DOHH2 (cell line): ENCODE measurements around the gene ERVK3-1.

ENCODE experiments used
- EZH2phosphoT487 ChIP-seq: fragments of 200-600 bp; sonication (generic); IDR thresholded peaks from 2 replicates; pipeline ENCODE4 v1.6.1; 2017; ENCODE audit warnings: borderline replicate concordance, mild to moderate bottlenecking, antibody characterized with exemption, low read length, moderate library complexity, mixed read lengths
- TF ChIP-seq, protein P1 (sequence below): fragments of 200-600 bp; sonication (generic); IDR thresholded peaks from one replicate; pipeline ENCODE4 v1.5.1; 2014; ENCODE audit warnings: antibody characterized with exemption, mild to moderate bottlenecking, low read depth, low read length; ENCODE audit not compliant: poor library complexity, severe bottlenecking

DNA sequence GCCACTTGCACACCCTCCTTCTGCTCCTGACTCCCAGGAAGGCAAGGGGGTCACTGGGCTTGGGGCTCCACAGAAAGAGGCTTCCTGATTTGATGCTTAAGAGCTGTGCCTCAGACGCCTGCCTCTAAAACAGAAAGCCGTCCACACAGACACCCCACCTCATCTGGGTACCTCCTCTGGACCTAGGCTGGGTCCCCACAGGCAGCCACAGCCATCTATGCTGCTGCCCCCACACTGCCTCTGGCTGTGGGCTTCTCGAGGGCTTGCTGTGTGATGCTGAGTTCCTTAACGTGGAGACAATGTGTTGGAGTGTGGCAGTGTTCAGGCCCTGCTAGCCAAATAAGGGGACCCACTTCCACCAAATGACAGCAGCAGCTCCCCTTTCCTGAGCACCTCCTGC, 13.1 kb downstream of the ERVK3-1 start:
- TF ChIP-seq, protein P1, sequence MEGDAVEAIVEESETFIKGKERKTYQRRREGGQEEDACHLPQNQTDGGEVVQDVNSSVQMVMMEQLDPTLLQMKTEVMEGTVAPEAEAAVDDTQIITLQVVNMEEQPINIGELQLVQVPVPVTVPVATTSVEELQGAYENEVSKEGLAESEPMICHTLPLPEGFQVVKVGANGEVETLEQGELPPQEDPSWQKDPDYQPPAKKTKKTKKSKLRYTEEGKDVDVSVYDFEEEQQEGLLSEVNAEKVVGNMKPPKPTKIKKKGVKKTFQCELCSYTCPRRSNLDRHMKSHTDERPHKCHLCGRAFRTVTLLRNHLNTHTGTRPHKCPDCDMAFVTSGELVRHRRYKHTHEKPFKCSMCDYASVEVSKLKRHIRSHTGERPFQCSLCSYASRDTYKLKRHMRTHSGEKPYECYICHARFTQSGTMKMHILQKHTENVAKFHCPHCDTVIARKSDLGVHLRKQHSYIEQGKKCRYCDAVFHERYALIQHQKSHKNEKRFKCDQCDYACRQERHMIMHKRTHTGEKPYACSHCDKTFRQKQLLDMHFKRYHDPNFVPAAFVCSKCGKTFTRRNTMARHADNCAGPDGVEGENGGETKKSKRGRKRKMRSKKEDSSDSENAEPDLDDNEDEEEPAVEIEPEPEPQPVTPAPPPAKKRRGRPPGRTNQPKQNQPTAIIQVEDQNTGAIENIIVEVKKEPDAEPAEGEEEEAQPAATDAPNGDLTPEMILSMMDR: no peak
- no peak for TF ChIP-seq EZH2phosphoT487
